H9 (cell line): Measurements from ENCODE around the gene ARVCF. TPM values are rescaled to one million over a fixed set of nuclear protein-coding genes. Genes with fewer than 3 reads are reported as not detected.

ENCODE experiments used
- DNase-seq: peaks from one replicate; pipeline ENCODE4 v3.0.0-alpha.2; 2017
- H2AFZ ChIP-seq: one replicate; pipeline ENCODE4 v1.6.1; 2013; ENCODE audit warnings: mild to moderate bottlenecking, low read length, control low read depth, moderate library complexity
- H2AK5ac ChIP-seq: 2 replicates; pipeline ENCODE4 v1.6.1; 2013; ENCODE audit warnings: low read length, control low read depth, mixed read lengths; ENCODE audit not compliant: insufficient read length
- H2BK120ac ChIP-seq: one replicate; pipeline ENCODE4 v1.6.1; 2013; ENCODE audit warnings: low read depth, mild to moderate bottlenecking, low read length, control low read depth, inconsistent platforms; ENCODE audit not compliant: poor library complexity, severe bottlenecking
- H2BK12ac ChIP-seq: 2 replicates; pipeline ENCODE4 v1.6.1; 2013; ENCODE audit warnings: low read length, control low read depth, mixed read lengths, low read depth; ENCODE audit not compliant: insufficient read length
- H2BK15ac ChIP-seq: 2 replicates; pipeline ENCODE4 v1.6.1; 2013; ENCODE audit warnings: low read depth, low read length, control low read depth
- H2BK20ac ChIP-seq: one replicate; pipeline ENCODE4 v1.6.1; 2013; ENCODE audit warnings: low read depth, mild to moderate bottlenecking, low read length, control low read depth, inconsistent platforms; ENCODE audit not compliant: poor library complexity, severe bottlenecking
- H2BK5ac ChIP-seq: 2 replicates; pipeline ENCODE4 v1.6.1; 2013; ENCODE audit warnings: low read length, control low read depth, mixed read lengths; ENCODE audit not compliant: insufficient read length
- H3K14ac ChIP-seq: 2 replicates; pipeline ENCODE4 v1.6.1; 2013; ENCODE audit warnings: low read length, control low read depth; ENCODE audit not compliant: insufficient read depth
- H3K18ac ChIP-seq: 2 replicates; pipeline ENCODE4 v1.6.1; 2013; ENCODE audit warnings: low read depth, mild to moderate bottlenecking, mixed read lengths, low read length, control low read depth; ENCODE audit not compliant: insufficient read length
- H3K23ac ChIP-seq: 2 replicates; pipeline ENCODE4 v1.6.1; 2013; ENCODE audit warnings: low read length, control low read depth, mixed read lengths, low read depth; ENCODE audit not compliant: insufficient read length
- H3K23me2 ChIP-seq: 2 replicates; pipeline ENCODE4 v1.6.1; 2013; ENCODE audit warnings: low read depth, mild to moderate bottlenecking, mixed read lengths, low read length, control low read depth; ENCODE audit not compliant: insufficient read length, poor library complexity, severe bottlenecking
- H3K27ac ChIP-seq: 2 replicates; pipeline ENCODE4 v1.5.1; 2013; ENCODE audit warnings: low read length, control low read depth, mixed read lengths, low read depth; ENCODE audit not compliant: insufficient read length
- H3K27me3 ChIP-seq: 2 replicates; pipeline ENCODE4 v1.6.1; 2013; ENCODE audit warnings: low read length, control low read depth, inconsistent platforms; ENCODE audit not compliant: insufficient read depth
- H3K4ac ChIP-seq: 2 replicates; pipeline ENCODE4 v1.6.1; 2013; ENCODE audit warnings: low read depth, mild to moderate bottlenecking, control low read depth, inconsistent platforms, low read length, moderate library complexity
- H3K4me1 ChIP-seq: 2 replicates; pipeline ENCODE4 v1.6.1; 2013; ENCODE audit warnings: low read length, control low read depth, inconsistent platforms; ENCODE audit not compliant: insufficient read depth
- H3K4me2 ChIP-seq: 2 replicates; pipeline ENCODE4 v1.6.1; 2013; ENCODE audit warnings: low read length, control low read depth, mixed read lengths; ENCODE audit not compliant: insufficient read length, insufficient read depth
- H3K56ac ChIP-seq: 2 replicates; pipeline ENCODE4 v1.6.1; 2013; ENCODE audit warnings: low read depth, mild to moderate bottlenecking, mixed read lengths, low read length, control low read depth; ENCODE audit not compliant: insufficient read length
- H3K79me1 ChIP-seq: 2 replicates; pipeline ENCODE4 v1.6.1; 2013; ENCODE audit warnings: low read depth, mild to moderate bottlenecking, moderate library complexity, low read length, control low read depth, inconsistent platforms; ENCODE audit not compliant: insufficient read depth, poor library complexity, severe bottlenecking
- H3K79me2 ChIP-seq: 2 replicates; pipeline ENCODE4 v1.6.1; 2013; ENCODE audit warnings: low read length, control low read depth, inconsistent platforms; ENCODE audit not compliant: insufficient read depth
- H3K9ac ChIP-seq: 2 replicates; pipeline ENCODE4 v1.6.1; 2013; ENCODE audit warnings: low read length, control low read depth, mixed read lengths; ENCODE audit not compliant: insufficient read length; ENCODE audit errors: extremely low read depth
- H3K9me3 ChIP-seq: one replicate; pipeline ENCODE4 v1.6.1; 2013; ENCODE audit warnings: low read depth, low read length, inconsistent platforms; ENCODE audit not compliant: control insufficient read depth
- H3T11ph ChIP-seq: one replicate; pipeline ENCODE4 v1.6.1; 2013; ENCODE audit warnings: mild to moderate bottlenecking, low read length, control low read depth, inconsistent platforms
- H4K20me1 ChIP-seq: one replicate; pipeline ENCODE4 v1.6.1; 2013; ENCODE audit not compliant: control insufficient read depth, insufficient read length, insufficient read depth
- H4K5ac ChIP-seq: 2 replicates; pipeline ENCODE4 v1.6.1; 2013; ENCODE audit warnings: low read depth, mild to moderate bottlenecking, mixed read lengths, low read length, control low read depth; ENCODE audit not compliant: insufficient read length
- H4K8ac ChIP-seq: replicated peaks from 2 replicates; pipeline ENCODE4 v1.6.1; 2013; ENCODE audit warnings: low read length, control low read depth, mixed read lengths, low read depth; ENCODE audit not compliant: insufficient read length
- H4K91ac ChIP-seq: 2 replicates; pipeline ENCODE4 v1.6.1; 2013; ENCODE audit warnings: low read depth, mild to moderate bottlenecking, moderate library complexity, mixed read lengths, low read length, control low read depth; ENCODE audit not compliant: insufficient read length
- H3K27ac Mint-ChIP-seq, 3 experiments: 2 replicates in 2 of 3; 3 replicates in 1 of 3; pipeline ENCODE4 v1.8.0; 2020 to 2021; ENCODE audit warnings: mixed read lengths in 3 of 3, mild to moderate bottlenecking in 1 of 3, moderate library complexity in 1 of 3
- H3K27me3 Mint-ChIP-seq: 2 replicates; pipeline ENCODE4 v1.8.0; 2021; ENCODE audit warnings: low read depth, mild to moderate bottlenecking, moderate library complexity, mixed read lengths
- H3K36me3 Mint-ChIP-seq, 3 experiments: 2 replicates in 2 of 3; 3 replicates in 1 of 3; pipeline ENCODE4 v1.8.0; 2020 to 2021; ENCODE audit warnings: low read depth in 3 of 3, mixed read lengths in 3 of 3; ENCODE audit not compliant: insufficient read depth in 1 of 3
- H3K4me1 Mint-ChIP-seq, 2 experiments: 2 replicates each; pipeline ENCODE4 v1.8.0; 2020; ENCODE audit warnings: mixed read lengths in 2 of 2
- H3K4me3 Mint-ChIP-seq, 2 experiments: 2 replicates in 1 of 2; 3 replicates in 1 of 2; pipeline ENCODE4 v1.8.0; 2020 to 2021; ENCODE audit warnings: mild to moderate bottlenecking in 2 of 2, mixed read lengths in 2 of 2, moderate library complexity in 1 of 2
- H3K9me3 Mint-ChIP-seq, 2 experiments: 2 replicates in 1 of 2; 3 replicates in 1 of 2; pipeline ENCODE4 v1.8.0; 2020; ENCODE audit warnings: mild to moderate bottlenecking in 2 of 2, mixed read lengths in 2 of 2, moderate library complexity in 1 of 2
- WGBS: extraction: QIAGEN DNeasy Blood & Tissue Kit; methylation state at CpG from one replicate; pipeline ENCODE4 v1.1.7; 2013; ENCODE audit warnings: missing lambda C conversion rate, low lambda C conversion rate, mixed read lengths; ENCODE audit not compliant: insufficient read length; ENCODE audit errors: extremely low coverage; 5-methylcytosine and 5-hydroxymethylcytosine counted together
- total RNA-seq: library from RNA; stranded (reverse); gene quantifications from 2 replicates; pipeline ENCODE4 v1.2.1, GENCODE V29; 2021
- TF ChIP-seq, protein P1 (sequence below): fragments of 200-600 bp; sonication (generic); conservative IDR thresholded peaks from 3 replicates; pipeline ENCODE4 v1.8.0; 2021; ENCODE audit warnings: antibody characterized with exemption, mild to moderate bottlenecking

Gene ARVCF
- total RNA-seq, 1 experiment from 2014 or later, result 40.7 TPM

DNA sequence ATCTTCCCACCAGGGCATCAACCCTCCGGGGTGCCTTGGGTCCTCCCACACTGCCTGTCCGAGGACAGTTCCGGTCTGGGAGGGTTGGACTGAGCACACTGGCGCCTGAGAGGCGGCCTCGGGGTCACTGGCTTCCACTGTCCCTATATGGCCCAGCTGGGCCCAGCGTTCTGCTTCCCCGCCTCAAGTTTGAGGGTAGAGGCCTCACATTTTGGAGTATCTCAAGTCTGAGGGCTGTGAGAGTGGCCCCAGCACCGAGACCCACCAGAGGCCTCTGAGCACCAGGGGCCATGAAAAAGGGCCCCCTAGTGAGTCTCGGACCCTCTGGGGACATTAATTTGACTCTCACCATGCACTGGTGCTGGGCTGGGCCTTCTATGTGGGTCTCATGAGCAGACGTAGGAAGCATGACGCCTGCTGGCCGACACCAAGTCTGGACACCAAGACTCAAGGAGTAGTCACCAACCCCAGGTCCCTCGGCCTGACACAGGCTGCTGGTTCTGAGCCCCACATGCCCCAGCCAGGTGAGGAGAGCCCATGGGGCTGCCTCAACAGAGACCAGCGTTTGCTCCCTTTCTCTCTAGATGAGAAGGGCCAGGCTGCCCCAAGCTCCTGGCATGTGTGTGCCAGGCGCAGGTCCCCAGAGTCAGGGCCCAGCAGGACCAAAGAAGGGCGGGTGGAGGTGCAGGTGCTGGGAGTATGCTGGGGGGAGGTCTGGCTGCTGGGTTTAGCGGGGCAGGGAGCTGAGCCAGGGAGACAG, 27.5 kb downstream of the ARVCF start:
- Histone ChIP-seq H3K9me3 (no peaks in the 10 kb centered on the region), H2BK20ac (no peak overlapping the region), H3K9ac (no peak overlapping the region), H2BK12ac (no peak overlapping the region), H3K4me2 (no peak overlapping the region), H3K4me1 (no peaks in the 10 kb centered on the region; the same call in 1 of the 2 replicates), H4K8ac (no peak overlapping the region), H3T11ph (no peak overlapping the region), H3K23ac (no peak overlapping the region), H3K79me1 (peaks cover 4% of the 10 kb centered on the region), H3K56ac (no peak overlapping the region), H3K18ac (no peak overlapping the region), H3K27me3 (no peaks in the 10 kb centered on the region), H2BK120ac (no peak overlapping the region), H4K5ac (no peak overlapping the region), H2BK15ac (no peak overlapping the region), H4K20me1 (peaks cover 3% of the 10 kb centered on the region), H3K23me2 (no peaks in the 10 kb centered on the region), H3K14ac (no peak overlapping the region; the same call in 1 of the 2 replicates), H2AFZ (no peak overlapping the region), H4K91ac (no peak overlapping the region), H2BK5ac (no peak overlapping the region), H3K4ac (no peak overlapping the region), H2AK5ac (no peak overlapping the region), H3K79me2 (no peaks in the 10 kb centered on the region), H3K27ac (no peak overlapping the region)
- TF ChIP-seq, protein P1, sequence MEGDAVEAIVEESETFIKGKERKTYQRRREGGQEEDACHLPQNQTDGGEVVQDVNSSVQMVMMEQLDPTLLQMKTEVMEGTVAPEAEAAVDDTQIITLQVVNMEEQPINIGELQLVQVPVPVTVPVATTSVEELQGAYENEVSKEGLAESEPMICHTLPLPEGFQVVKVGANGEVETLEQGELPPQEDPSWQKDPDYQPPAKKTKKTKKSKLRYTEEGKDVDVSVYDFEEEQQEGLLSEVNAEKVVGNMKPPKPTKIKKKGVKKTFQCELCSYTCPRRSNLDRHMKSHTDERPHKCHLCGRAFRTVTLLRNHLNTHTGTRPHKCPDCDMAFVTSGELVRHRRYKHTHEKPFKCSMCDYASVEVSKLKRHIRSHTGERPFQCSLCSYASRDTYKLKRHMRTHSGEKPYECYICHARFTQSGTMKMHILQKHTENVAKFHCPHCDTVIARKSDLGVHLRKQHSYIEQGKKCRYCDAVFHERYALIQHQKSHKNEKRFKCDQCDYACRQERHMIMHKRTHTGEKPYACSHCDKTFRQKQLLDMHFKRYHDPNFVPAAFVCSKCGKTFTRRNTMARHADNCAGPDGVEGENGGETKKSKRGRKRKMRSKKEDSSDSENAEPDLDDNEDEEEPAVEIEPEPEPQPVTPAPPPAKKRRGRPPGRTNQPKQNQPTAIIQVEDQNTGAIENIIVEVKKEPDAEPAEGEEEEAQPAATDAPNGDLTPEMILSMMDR, result no peak
- Mint-ChIP-seq H3K4me3 (peak overlapping the region in 1 of 2 experiments; percentile 29; a peak in 2 of 5 replicates), H3K4me1 (peaks cover 5 to 20% of the 10 kb centered on the region in 2 experiments; a peak in 3 of 4 replicates), H3K9me3 (no peaks in the 10 kb centered on the region; a peak in 1 of 5 replicates), H3K27ac (no peak overlapping the region), H3K36me3 (no peaks in the 10 kb centered on the region; a peak in 1 of 7 replicates), H3K27me3 (no peaks in the 10 kb centered on the region)
- no peak for DNase-seq
- WGBS, result no CpG with 5 or more reads among the region's 18 CpGs
